HUES64 (cell line): ENCODE measurements around the gene NGEF.

Source experiments
- H3K27ac ChIP-seq: 2 replicates; pipeline ENCODE4 v1.7.0; 2013; ENCODE audit warnings: low read depth, low read length, inconsistent platforms
- H3K27me3 ChIP-seq: 2 replicates; pipeline ENCODE4 v1.6.1; 2013; ENCODE audit warnings: mild to moderate bottlenecking, low read length; ENCODE audit not compliant: insufficient read depth
- H3K36me3 ChIP-seq: 2 replicates; pipeline ENCODE4 v1.6.1; 2013; ENCODE audit warnings: mild to moderate bottlenecking, low read length; ENCODE audit not compliant: insufficient read depth
- H3K4me1 ChIP-seq: 2 replicates; pipeline ENCODE4 v1.6.1; 2013; ENCODE audit warnings: mild to moderate bottlenecking, low read length, moderate library complexity; ENCODE audit not compliant: insufficient read depth
- H3K4me3 ChIP-seq: 2 replicates; pipeline ENCODE4 v1.5.1; 2013; ENCODE audit warnings: mild to moderate bottlenecking, low read length, moderate library complexity
- H3K9ac ChIP-seq: 2 replicates; pipeline ENCODE4 v1.6.1; 2013; ENCODE audit warnings: mild to moderate bottlenecking, low read depth, low read length
- H3K9me3 ChIP-seq: 2 replicates; pipeline ENCODE4 v1.6.1; 2013; ENCODE audit warnings: low read depth, low read length; ENCODE audit not compliant: insufficient read depth
- whole genome bisulfite sequencing: fragments of 150-250, 120-280 bp; methylation state at CpG from one replicate; pipeline ENCODE4 v1.1.7; 2013; ENCODE audit warnings: missing lambda C conversion rate; 5-methylcytosine and 5-hydroxymethylcytosine counted together

Gene NGEF

GRCh38 chr2:232870018-232870765 lies 142.9 kb downstream of the NGEF start, which contains the start of gene SNORC:
Gene SNORC (plus strand): TSS chr2:232870264. CDS start chr2:232870342, 78 bp downstream.
- 92% methylated on average over 21 of the region's 21 CpGs for WGBS
- Histone ChIP-seq H3K27me3 (peaks cover 6% of the 10 kb centered on the region), H3K27ac (no peak within 1 kb of the TSS), H3K9ac (no peak within 1 kb of the TSS), H3K4me3 (no peak within 1 kb of the TSS), H3K4me1 (no peaks in the 10 kb centered on the region), H3K9me3 (no peaks in the 10 kb centered on the region), H3K36me3 (no peaks in the 10 kb centered on the region)

GRCh38 chr2:232869138-232870017 lies 143.7 kb downstream of the NGEF start:
- H3K4me3 ChIP-seq: no peak overlapping the region
- no peaks in the 10 kb centered on the region for H3K36me3 ChIP-seq
- no peak overlapping the region for H3K27ac ChIP-seq
- no peak overlapping the region for H3K9ac ChIP-seq
- peaks cover 2% of the 10 kb centered on the region; the same call in 1 of the 2 replicates for H3K27me3 ChIP-seq
- WGBS: 73% methylated on average over 15 of the region's 15 CpGs
- H3K4me1 ChIP-seq: no peaks in the 10 kb centered on the region
- no peaks in the 10 kb centered on the region for H3K9me3 ChIP-seq

DNA sequence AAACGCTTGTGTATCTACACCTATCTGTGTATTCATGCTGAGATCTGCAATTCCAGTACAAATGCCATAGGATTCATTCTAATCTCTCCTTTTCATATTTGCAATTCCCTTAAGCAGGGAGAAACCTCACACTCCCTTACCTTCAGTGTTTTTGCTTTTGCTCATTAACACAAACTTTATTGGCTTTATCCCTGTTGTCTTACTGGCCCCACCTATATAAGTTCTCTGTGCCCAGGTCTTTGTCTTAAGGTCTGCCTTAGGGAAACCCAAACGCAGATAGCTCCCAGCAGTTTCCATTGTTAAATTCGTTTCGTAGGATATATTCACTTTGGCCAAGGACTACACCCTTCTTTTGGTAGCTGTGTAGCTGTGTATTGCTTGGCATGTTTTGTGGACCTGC lies 147.0 kb downstream of the NGEF start:
- H3K4me3 ChIP-seq: no peak overlapping the region
- no peaks in the 10 kb centered on the region for H3K36me3 ChIP-seq
- H3K27me3 ChIP-seq: no peaks in the 10 kb centered on the region
- H3K9me3 ChIP-seq: no peaks in the 10 kb centered on the region
- no peaks in the 10 kb centered on the region for H3K4me1 ChIP-seq
- no peak overlapping the region for H3K27ac ChIP-seq
- WGBS: 91% methylated on average over 4 of the region's 4 CpGs
- no peak overlapping the region for H3K9ac ChIP-seq

DNA sequence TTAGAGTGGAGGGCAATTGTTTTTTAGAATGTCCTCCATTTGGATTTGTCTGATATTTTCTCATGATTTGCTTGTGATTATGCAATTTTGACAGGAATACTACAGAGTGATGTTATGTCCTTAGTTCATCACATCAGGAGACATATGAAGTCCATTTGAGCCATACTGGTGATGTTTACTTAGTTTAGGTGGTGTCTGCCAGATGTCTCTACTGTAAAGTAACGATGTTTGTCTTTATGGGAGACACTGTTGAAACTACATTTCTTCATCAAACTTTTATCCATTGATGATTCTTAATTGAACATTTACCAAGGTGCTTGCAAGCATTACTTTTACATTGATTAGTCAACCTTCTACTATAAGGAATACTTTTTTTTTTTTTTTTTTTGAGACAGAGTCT lies 147.9 kb downstream of the NGEF start:
- 100% methylated on average over 1 of the region's 1 CpG for WGBS
- no peak overlapping the region for H3K27ac ChIP-seq

GRCh38 chr2:232863996-232864395 lies 149.1 kb downstream of the NGEF start:
- 96% methylated on average over 2 of the region's 2 CpGs for WGBS
- Histone ChIP-seq H3K4me1 (no peaks in the 10 kb centered on the region), H3K27ac (no peak overlapping the region)

More for the DNA sequence above, 147.9 kb downstream of the NGEF start:
- no peaks in the 10 kb centered on the region for H3K36me3 ChIP-seq
- no peaks in the 10 kb centered on the region for H3K4me1 ChIP-seq
- H3K9ac ChIP-seq: no peak overlapping the region
- H3K27me3 ChIP-seq: no peaks in the 10 kb centered on the region
- H3K9me3 ChIP-seq: no peaks in the 10 kb centered on the region
- H3K4me3 ChIP-seq: no peak overlapping the region

DNA sequence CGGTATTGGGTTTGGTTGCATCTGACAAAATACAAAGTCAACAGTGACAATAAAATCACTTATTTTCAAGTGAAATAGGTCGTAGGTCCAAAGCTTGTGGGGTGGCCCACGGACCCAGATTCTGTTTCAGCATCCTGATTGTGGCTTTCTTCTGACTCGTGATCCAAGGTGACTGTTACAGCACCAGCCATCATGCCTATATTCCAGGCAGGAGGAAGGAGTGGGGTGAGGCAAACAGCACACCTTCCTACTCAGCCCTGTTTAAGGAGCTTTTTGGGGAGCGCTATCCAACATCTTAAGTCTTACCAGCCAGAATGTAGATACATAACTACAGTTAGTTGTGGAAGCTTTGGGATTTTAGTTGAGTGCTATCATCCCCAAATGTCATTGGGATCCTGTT lies 151.7 kb downstream of the NGEF start:
- Histone ChIP-seq H3K27ac (no peak overlapping the region), H3K4me1 (no peaks in the 10 kb centered on the region), H3K9ac (no peak overlapping the region)

More at GRCh38 chr2:232863996-232864395, 149.1 kb downstream of the NGEF start:
- Histone ChIP-seq H3K4me3 (no peak overlapping the region), H3K36me3 (peaks cover 8% of the 10 kb centered on the region), H3K9me3 (no peaks in the 10 kb centered on the region), H3K27me3 (no peaks in the 10 kb centered on the region), H3K9ac (no peak overlapping the region)

DNA sequence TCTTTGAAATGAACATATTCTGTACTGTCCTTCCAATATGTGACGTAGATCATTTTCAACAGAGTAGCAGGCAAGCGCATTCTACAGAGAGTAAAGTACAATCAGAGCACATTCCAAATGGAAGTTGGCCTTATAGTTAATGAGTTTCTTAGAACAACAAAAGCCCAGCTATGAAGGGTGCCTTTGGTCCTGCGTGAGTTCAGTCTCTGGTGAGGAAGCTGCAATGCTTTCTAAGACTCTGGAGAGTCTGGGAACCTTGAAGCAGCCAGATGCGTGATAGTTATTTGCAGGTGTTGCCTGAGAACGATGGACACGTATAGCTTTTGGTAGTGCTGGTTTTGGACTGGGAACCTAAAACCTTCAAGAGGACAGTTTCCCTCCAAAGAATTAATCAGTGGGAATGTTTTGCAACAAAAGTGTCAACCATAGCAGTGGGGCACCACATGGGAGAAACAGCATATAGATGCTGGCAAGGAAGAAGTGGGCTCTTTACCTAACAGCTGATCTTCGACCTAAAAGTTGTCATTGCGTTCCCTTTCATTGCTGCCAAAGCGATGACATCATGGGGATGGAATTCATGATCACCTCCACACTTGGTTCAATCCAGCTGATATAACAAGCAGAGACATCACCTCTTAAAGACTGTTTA lies 152.3 kb downstream of the NGEF start:
- no peaks in the 10 kb centered on the region for H3K4me1 ChIP-seq
- H3K9me3 ChIP-seq: no peaks in the 10 kb centered on the region
- H3K27ac ChIP-seq: no peak overlapping the region

More for the DNA sequence above, 151.7 kb downstream of the NGEF start:
- Histone ChIP-seq H3K27me3 (no peaks in the 10 kb centered on the region), H3K4me3 (no peak overlapping the region), H3K9me3 (no peaks in the 10 kb centered on the region), H3K36me3 (peaks cover 35% of the 10 kb centered on the region)
- 98% methylated on average over 5 of the region's 5 CpGs for WGBS

DNA sequence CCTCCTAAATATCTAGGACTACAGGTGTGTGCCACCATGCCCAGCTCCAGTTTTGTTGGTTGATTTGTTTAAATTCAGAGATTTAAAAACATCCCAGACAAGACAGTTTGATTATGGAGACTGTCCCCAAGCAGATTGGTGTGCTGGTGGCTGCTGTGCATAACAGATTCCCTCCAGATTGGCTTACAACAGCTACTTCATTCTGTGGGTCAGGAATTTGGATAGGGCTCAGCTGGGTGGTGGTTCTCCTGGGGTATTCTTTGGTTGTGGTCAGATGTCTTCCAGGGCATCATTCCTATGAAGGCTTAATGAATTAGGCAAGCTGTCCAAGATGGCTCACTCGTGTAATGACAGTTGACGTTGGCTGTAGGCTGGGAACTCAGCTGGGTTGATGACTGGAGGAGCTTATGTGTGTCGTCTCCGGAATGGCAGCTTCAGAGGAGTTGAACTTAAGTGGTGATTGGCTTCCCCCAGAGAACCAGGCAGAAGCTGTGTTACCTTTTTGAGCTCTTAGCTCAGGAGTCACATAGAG lies 153.6 kb downstream of the NGEF start:
- Histone ChIP-seq H3K4me1 (no peaks in the 10 kb centered on the region), H3K36me3 (peaks cover 50% of the 10 kb centered on the region)
- 94% methylated on average over 4 of the region's 4 CpGs for whole genome bisulfite sequencing

More for the DNA sequence above, 152.3 kb downstream of the NGEF start:
- no peak overlapping the region for H3K9ac ChIP-seq
- no peak overlapping the region for H3K4me3 ChIP-seq
- H3K36me3 ChIP-seq: peaks cover 39% of the 10 kb centered on the region
- H3K27me3 ChIP-seq: no peaks in the 10 kb centered on the region
- WGBS: 95% methylated on average over 9 of the region's 9 CpGs

GRCh38 chr2:232857158-232857563 lies 155.9 kb downstream of the NGEF start:
- H3K9ac ChIP-seq: no peak overlapping the region
- H3K9me3 ChIP-seq: no peaks in the 10 kb centered on the region
- WGBS: 99% methylated on average over 4 of the region's 4 CpGs
- H3K27me3 ChIP-seq: no peaks in the 10 kb centered on the region
- H3K4me1 ChIP-seq: no peaks in the 10 kb centered on the region
- H3K27ac ChIP-seq: no peak overlapping the region
- peaks cover 66% of the 10 kb centered on the region for H3K36me3 ChIP-seq
- no peak overlapping the region for H3K4me3 ChIP-seq

More for the DNA sequence above, 153.6 kb downstream of the NGEF start:
- Histone ChIP-seq H3K9ac (no peak overlapping the region), H3K27ac (no peak overlapping the region), H3K9me3 (no peaks in the 10 kb centered on the region), H3K4me3 (no peak overlapping the region), H3K27me3 (no peaks in the 10 kb centered on the region)

GRCh38 chr2:232854082-232854481 lies 159.0 kb downstream of the NGEF start:
- Histone ChIP-seq H3K27ac (no peak overlapping the region), H3K9me3 (no peaks in the 10 kb centered on the region), H3K4me3 (no peak overlapping the region), H3K4me1 (no peaks in the 10 kb centered on the region), H3K9ac (no peak overlapping the region), H3K27me3 (no peaks in the 10 kb centered on the region), H3K36me3 (peaks cover 88% of the 10 kb centered on the region)
- WGBS: 82% methylated on average over 6 of the region's 7 CpGs
